C4-2B (cell line): Measurements from ENCODE around the gene STAT3.

Source experiments
- CTCF ChIP-seq: fragments of 450-650 bp; conservative IDR thresholded peaks from 2 replicates; pipeline ENCODE4 v1.5.1; 2017; ENCODE audit warnings: mild to moderate bottlenecking
- ZFX ChIP-seq: fragments of 450-650 bp; IDR thresholded peaks from 2 replicates; pipeline ENCODE4 v1.6.1; 2017

GRCh38 chr17:42431758-42432161, 43.5 kb upstream of the STAT3 start:
- no peak for TF ChIP-seq CTCF
- no peak for TF ChIP-seq ZFX
